HG02571 (cell line): ENCODE results near the gene VSTM2A.
"Not testable (repeated sequence)": the region's sequence is repeated elsewhere in the genome, so short reads cannot be mapped to it uniquely, and the experiment has no call there.

Source experiments
- ATAC-seq: cut with Tn5 transposase; IDR thresholded peaks from one replicate; pipeline ENCODE4 v1.9.1; 2021; ENCODE audit warnings: mild to moderate bottlenecking, moderate library complexity; ENCODE audit not compliant: unreplicated experiment

VSTM2A gene

GRCh38 chr7:54541669-54542625 lies at the start of gene VSTM2A:
VSTM2A (plus strand) TSS chr7:54542375; CDS start chr7:54542731, 356 bp downstream.
- no peak for ATAC-seq

GRCh38 chr7:54504531-54504930 lies 37.6 kb upstream of the VSTM2A start:
- ATAC-seq = not testable (repeated sequence)

- ATAC-seq = no peak
Observed at GRCh38 chr7:54529568-54529967, 12.6 kb upstream of the VSTM2A start.

- ATAC-seq = no peak
Observed at GRCh38 chr7:54538122-54538521, 4.1 kb upstream of the VSTM2A start.

GRCh38 chr7:54543051-54543488 lies 895 bp downstream of the VSTM2A start:
- ATAC-seq = no peak

- ATAC-seq = no peak
Observed at GRCh38 chr7:54544149-54544526, 2.0 kb downstream of the VSTM2A start.

GRCh38 chr7:54544527-54545240 lies 2.5 kb downstream of the VSTM2A start:
- no peak for ATAC-seq

GRCh38 chr7:54545241-54545563 lies 3.0 kb downstream of the VSTM2A start:
- ATAC-seq = no peak

GRCh38 chr7:54546081-54546985 lies 4.2 kb downstream of the VSTM2A start:
- ATAC-seq = no peak

GRCh38 chr7:54546986-54547314 lies 4.8 kb downstream of the VSTM2A start:
- no peak for ATAC-seq

GRCh38 chr7:54550471-54550870 lies 8.3 kb downstream of the VSTM2A start:
- no peak for ATAC-seq

GRCh38 chr7:54556121-54556520 lies 13.9 kb downstream of the VSTM2A start:
- ATAC-seq = no peak

- ATAC-seq = no peak
Observed at GRCh38 chr7:54559401-54559800, 17.2 kb downstream of the VSTM2A start.

- no peak for ATAC-seq
Observed at GRCh38 chr7:54560198-54560597, 18.0 kb downstream of the VSTM2A start.

- no peak for ATAC-seq
Observed at GRCh38 chr7:54560723-54561122, 18.5 kb downstream of the VSTM2A start.

- no peak for ATAC-seq
Observed at GRCh38 chr7:54563329-54563916, 21.2 kb downstream of the VSTM2A start.

GRCh38 chr7:54565432-54565831 lies 23.3 kb downstream of the VSTM2A start:
- no peak for ATAC-seq

- no peak for ATAC-seq
Observed at GRCh38 chr7:54581511-54581910, 39.3 kb downstream of the VSTM2A start.

- ATAC-seq = no peak
Observed at GRCh38 chr7:54591404-54592386, 49.5 kb downstream of the VSTM2A start.

GRCh38 chr7:54596747-54597146 lies 54.6 kb downstream of the VSTM2A start:
- ATAC-seq = no peak
